Measurements from ENCODE around the gene DIPK1A. TPM values are rescaled to one million over a fixed set of nuclear protein-coding genes. Genes with fewer than 3 reads are reported as not detected.
A peak's percentile ranks its signal among the peaks of the same experiment; 100 is the strongest.

Gene DIPK1A
- total RNA-seq, 4 donors from 2014 or later = 11.7 to 17.5 (median 15.1) TPM

DNA sequence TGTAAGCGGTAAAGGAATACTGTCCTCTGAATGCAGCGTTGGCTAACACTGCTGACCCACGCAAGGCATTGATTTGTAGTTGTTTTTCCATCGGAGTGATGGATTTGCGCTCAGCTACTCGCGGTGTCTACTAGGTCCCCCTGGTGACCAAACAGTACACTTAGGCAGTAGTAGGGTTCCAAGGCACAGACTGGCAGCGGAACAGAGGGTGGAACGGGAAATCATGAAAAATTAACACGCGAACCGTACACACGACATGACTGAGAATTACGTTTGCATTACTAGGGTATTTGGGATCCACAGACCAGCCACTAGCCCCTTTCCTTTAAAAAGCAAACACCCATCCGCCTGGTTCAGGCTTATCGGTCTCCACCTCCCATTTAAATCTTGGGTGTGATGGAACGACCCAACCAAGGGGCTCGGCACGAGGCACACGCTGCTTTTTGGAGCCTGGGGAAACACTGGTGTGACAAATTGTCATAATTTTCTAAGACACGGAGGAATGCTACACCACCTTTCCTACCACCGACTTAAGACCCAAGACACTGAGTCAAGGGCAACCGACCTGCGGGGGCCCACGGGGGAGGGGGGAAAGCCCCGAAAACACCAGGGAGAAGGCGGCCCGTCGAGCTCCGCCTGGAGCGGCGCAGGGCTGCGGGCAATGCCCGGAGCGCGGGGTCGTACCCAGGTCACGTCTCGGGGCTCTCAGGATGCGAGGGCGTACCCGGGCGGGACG lies 699 bp downstream of the DIPK1A start:
- no peaks in the 10 kb centered on the region for H3K9me3 ChIP-seq
- TF ChIP-seq CTCF (IDR thresholded peaks at IDR 0.05) = peak; percentile 8 to 87 (median 62)
- peak in 1 of 2 donors; percentile 40 for TF ChIP-seq POLR2A (IDR thresholded peaks at IDR 0.05)
- peak overlapping the region; percentile 90 to 96 (median 92) for H3K27ac ChIP-seq
- peak overlapping the region; percentile 27 to 87 (median 85) for H3K4me3 ChIP-seq (replicated peaks in 1 of 3)
- 0 to 1% methylated on average over 22 to 33 of the region's 44 CpGs for WGBS, 2 donors
- H3K4me1 ChIP-seq = peaks cover 36 to 43% of the 10 kb centered on the region in 2 donors
- peak; percentile 71 to 72 for DNase-seq
- intact Hi-C loops (cut with DNase I) = loop anchor here (2.0 kb wide), 1 partner anchor 102 kb away; no protein-coding TSS in a partner anchor
- H3K27me3 ChIP-seq = no peaks in the 10 kb centered on the region
- no peaks in the 10 kb centered on the region for H3K36me3 ChIP-seq

- TF ChIP-seq CTCF (IDR thresholded peaks at IDR 0.05) (no peak), POLR2A (IDR thresholded peaks at IDR 0.05) (no peak)
- WGBS, 2 donors = 86 to 92% methylated on average over 1 of the region's 1 CpG
- Histone ChIP-seq H3K4me3 (replicated peaks in 1 of 3) (no peak overlapping the region), H3K9me3 (no peaks in the 10 kb centered on the region), H3K36me3 (no peaks in the 10 kb centered on the region), H3K27me3 (no peaks in the 10 kb centered on the region), H3K27ac (peak overlapping the region; percentile 41 to 74 (median 66)), H3K4me1 (peaks cover 36 to 43% of the 10 kb centered on the region in 2 donors)
- DNase-seq = no peak
- intact Hi-C loops (cut with DNase I) = no loop called here
Observed at GRCh38 chr1:92958203-92958970, 2.9 kb downstream of the DIPK1A start.

GRCh38 chr1:92957030-92957734 lies 4.1 kb downstream of the DIPK1A start:
- intact Hi-C loops (cut with DNase I) = no loop called here
- Histone ChIP-seq H3K36me3 (no peaks in the 10 kb centered on the region), H3K27ac (peak overlapping the region; percentile 41 to 74 (median 66)), H3K4me3 (replicated peaks in 1 of 3) (no peak overlapping the region), H3K27me3 (no peaks in the 10 kb centered on the region), H3K4me1 (peaks cover 32 to 37% of the 10 kb centered on the region in 2 donors), H3K9me3 (no peaks in the 10 kb centered on the region)
- WGBS, 2 donors = 65 to 72% methylated on average over 5 of the region's 5 CpGs
- TF ChIP-seq POLR2A (IDR thresholded peaks at IDR 0.05) = no peak
- no peak for TF ChIP-seq CTCF (IDR thresholded peaks at IDR 0.05)
- no peak for DNase-seq

GRCh38 chr1:92956254-92957029 lies 4.8 kb downstream of the DIPK1A start:
- intact Hi-C loops (cut with DNase I) = no loop called here
- Histone ChIP-seq H3K27me3 (no peaks in the 10 kb centered on the region), H3K36me3 (no peaks in the 10 kb centered on the region), H3K9me3 (no peaks in the 10 kb centered on the region), H3K4me3 (replicated peaks in 1 of 3) (no peak overlapping the region), H3K27ac (peak overlapping the region; percentile 66 to 74 (median 71)), H3K4me1 (peaks cover 30 to 38% of the 10 kb centered on the region in 2 donors)
- 25 to 26% methylated on average over 2 of the region's 2 CpGs for WGBS, 2 donors
- no peak for DNase-seq
- TF ChIP-seq CTCF (IDR thresholded peaks at IDR 0.05) (no peak), POLR2A (IDR thresholded peaks at IDR 0.05) (no peak)

Data from thyroid gland (tissue), 4 donors.